NCI-H146 treated with DMSO at 0.1 percent for 48 hours (cell line): ENCODE data around the gene DNER.
"Not testable (repeated sequence)": the region's sequence is repeated elsewhere in the genome, so short reads cannot be mapped to it uniquely, and the experiment has no call there.

ENCODE experiments used
- DNase-seq: peaks from one replicate; lab custom pipeline; 2025; ENCODE audit not compliant: unreplicated experiment; lab: John Stamatoyannopoulos, UW

Gene DNER

DNA sequence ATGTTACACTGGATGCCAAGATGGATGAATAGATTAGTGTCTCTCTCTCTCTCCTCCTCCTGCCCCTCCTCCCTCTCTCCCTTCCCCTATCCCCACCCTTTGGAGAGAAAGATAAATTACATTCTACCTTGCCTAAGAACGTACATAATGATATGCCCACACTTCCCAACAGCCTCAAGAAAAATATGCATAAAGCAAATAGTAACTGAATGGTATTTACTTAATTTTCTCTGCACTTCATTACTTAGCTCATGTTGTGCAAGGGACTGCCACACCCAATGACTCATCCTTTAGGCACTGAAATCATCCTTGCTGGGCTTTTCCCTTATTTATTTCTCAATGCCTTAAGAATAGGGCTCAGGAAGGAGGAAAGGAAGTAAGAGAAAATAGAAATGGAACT, 306.0 kb downstream of the DNER start:
- no peak for DNase-seq

DNA sequence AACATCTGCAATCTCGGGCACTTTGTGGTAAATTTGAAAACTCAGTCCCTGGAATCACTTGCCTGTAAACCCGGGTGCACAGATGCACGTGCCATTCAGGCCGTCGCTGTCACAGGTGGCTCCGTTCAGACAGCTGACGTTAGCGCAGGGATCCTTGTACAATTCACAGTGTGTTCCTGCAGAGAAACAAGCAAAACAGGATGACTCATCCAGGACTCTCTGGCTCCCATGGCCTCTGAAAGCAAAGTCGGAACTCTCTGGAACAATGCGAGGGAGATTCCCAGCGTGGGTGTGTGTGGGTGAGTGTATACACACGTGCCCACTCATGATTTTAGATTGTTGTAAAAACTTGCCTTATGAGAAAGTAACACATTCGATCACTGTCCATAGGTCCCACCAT, 307.2 kb downstream of the DNER start:
- DNase-seq = no peak

DNA sequence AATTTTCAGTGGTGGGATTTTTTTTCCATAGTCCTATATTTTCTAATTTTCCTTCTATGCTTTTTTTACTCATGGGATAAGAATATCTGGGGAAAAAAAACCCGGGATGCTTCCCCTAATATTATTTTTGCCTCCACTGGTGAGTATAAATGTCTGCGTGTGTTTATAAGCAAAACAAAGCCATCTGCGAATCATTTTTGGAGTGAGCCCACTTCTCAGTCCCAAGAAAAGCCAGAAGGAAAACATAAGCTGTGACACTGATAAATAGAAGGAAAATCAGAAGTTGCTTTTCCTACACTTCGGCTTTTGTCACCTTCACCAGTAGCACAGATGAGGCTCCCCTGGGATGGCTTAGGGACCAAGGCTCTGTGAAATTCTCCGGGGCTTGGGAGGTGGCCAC, 308.6 kb downstream of the DNER start:
- no peak for DNase-seq

DNA sequence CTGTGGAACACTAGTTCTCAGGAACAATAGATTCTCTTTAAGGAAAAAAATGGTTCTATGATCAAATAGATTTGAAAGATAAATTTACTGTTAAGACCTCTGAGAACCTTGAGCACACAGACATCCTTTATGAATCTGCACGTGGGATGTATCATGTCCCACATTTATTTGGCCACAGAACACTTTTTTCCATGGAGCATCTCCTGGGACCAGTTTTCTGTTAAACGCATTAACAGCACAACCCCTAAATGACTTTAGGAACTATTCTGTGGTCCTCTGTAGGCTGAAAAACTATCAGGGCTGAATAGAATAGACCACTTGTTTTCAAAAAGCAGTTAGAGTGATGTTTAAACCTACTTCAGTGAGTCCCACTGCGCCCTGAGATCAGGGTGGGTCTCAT, 311.1 kb downstream of the DNER start:
- no peak for DNase-seq

DNA sequence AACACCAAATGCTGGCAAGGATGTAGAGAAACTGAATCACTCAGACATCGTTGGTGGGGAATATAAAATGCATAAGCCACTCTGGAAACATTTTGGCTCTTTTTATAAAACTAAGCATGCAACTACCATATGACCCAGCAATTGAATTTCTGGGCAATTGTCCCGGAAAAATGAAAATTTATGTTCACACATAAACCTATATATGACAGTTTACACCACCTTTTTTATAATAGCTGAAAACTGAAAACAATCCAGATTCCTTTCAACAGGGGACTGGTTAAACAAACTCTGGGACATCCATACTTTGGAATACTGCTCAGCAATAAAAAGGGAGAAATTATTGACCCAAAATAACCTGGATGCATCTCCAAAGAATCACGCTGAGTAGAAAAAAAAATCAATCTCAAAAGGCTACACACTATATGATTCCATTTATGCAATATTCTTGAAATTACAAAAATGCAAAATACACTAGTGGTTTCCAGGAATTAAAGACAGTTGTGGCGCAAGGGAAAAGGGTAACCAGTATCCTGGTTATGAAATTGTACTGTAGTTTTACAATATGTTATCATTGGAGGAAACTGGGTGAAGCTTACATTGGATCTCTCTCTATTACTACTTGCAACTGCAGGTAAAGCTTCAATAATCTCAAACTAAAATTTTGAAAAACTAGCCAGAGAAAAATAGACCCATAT, 313.0 kb downstream of the DNER start:
- DNase-seq = no peak

DNA sequence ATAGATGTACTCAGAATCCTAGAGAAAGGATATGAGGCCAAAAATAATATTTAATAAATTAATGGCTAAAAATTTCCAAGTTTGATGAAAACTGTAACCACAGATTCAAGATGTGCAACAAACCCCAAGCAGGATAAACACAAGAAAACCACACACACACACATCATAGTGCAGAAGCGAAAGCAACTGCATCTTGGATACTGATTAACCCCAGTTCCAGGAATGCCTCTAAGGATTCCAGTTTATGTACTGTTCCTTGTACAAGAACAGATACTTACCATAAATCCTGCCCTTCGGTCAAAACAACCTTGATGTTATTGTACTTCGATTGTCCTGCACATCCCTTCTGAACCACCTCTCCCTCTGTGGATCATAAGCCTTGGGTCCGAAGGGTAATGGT, 320.4 kb downstream of the DNER start:
- no peak for DNase-seq

DNA sequence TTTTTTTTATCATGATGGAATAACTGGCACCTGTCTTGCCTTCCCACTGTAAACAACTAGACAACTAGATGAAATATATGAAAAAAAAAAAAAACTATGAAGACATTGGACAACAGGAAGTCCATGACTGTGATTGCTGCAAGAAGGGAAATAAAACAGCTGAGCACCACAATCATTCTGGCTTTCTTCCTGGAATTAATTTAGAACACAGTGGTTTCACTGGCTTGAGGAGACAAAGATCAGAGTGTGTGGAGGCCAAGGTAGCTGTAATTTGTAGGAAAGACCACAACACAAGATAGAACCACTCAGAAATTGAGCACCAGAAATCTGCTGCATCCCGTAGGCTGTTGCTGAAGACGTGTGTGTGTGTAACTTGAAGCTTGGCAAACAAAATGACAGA, 322.2 kb downstream of the DNER start:
- no peak for DNase-seq

DNA sequence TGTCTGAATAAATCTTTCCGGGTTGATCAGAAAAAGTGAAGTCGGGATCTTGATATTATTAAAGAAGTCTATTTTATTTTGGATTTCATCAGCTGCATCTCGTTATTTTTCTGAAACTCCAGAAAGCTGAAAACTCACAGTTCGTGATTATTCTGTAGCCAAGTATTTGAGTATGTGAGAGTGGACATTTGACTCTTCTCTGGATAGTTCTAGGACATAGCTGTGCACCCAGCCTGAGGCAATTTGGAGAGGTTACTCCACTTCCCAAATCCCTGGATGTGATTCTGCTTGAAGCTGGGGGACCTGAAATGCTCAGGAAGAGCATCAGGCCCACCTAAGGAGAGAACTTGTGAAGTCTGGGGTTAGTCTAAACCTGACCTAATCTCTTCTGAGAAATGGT, 325.6 kb downstream of the DNER start:
- no peak for DNase-seq

DNA sequence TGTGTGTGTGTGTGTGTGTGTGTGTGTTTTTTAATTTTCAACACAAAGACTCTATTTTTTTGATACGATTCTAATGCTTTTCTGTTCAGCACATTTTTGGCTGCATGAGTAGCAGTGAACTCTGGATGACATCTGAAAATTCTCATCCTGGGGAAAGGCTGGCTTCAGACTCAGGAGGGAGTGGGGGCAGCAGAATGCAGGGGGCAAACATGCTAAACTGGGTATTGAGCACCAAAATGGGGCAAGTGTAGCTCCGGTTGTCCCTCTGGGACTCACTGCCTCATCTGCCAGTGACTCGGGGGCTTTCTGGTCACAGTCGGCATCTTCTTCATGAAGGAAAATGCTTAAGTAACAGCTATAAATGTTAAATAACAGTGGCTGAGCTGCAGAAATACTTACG, 326.5 kb downstream of the DNER start:
- no peak for DNase-seq

DNA sequence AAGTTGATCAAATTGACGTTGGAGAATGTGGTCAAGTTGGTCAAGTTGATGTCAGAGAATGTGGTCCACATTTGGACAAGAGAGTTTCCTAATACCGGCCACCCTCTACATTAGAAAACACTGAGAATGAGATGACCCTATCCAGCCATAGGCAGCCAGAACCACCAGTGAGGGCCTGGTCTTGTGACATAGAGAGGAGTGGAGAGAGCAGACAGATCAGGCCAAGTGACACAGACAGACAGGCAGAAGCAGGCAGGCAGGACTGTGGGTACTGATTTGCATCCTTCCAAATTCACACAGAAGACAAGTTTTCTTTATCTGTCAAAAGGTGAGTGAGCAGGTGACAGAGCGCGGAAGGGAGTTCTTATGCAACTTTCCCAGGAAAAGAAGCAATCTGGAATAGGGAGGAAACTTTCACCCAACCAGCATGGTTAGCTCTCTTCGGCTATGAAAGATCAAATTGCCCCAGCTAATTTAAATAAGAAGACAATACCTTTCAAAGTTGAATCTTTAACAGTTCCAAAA, 334.2 kb downstream of the DNER start:
- no peak for DNase-seq

DNA sequence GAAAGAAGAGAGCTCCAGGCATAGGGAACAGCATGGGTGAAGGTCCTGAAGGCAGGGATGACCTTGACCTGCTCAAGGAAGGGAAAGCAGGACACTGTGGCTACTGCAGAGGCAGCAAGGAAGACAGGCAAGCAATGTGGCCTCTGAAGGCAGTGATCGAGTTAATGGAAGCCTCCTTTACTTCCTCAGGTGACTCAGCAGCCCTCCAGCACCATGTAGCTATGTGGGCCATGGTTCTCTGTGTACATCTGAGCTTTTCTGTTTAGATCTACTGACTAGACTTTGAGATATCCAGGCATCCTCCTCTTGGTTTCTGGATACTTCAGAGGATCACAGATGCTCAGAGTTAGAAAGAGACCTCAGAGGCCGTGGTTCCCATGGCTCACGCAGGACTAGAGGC, 336.0 kb downstream of the DNER start:
- no peak for DNase-seq

DNA sequence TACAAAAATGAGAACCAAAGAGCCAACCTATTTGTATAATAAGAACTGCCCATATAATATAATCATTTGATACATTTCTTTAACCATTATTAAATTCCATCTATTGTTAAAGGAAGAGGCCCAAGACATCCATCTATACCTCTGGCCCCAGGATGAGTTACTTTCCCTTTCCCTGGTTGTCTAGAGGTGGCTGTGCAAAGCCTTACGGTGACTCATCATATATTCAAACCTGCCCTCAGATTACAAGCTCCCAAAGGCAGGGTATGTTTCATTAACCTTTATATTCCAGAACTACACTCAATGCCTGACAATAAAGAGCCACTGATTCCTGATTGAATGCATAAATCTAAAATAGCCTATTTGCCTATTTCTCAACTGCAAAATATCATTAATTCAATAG, 337.5 kb downstream of the DNER start:
- DNase-seq = no peak

DNA sequence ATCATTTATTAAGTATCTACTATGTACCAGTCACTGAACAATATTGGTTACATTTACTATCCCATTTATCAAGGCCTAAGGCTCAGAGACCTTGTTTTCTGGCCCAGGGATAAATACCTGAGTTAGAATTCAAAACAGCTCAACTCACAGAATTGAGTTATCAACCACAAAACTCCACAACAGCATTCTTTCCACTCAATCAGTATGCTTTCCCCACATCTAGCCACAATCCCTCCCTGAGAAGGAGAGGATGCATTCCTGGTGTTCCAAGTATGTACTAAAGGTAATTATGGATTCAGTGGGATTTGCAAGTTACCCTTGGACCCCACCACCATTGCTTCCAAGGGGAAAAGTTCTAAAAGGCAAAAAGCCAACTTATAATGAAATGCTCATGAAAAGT, 339.1 kb downstream of the DNER start:
- no peak for DNase-seq

DNA sequence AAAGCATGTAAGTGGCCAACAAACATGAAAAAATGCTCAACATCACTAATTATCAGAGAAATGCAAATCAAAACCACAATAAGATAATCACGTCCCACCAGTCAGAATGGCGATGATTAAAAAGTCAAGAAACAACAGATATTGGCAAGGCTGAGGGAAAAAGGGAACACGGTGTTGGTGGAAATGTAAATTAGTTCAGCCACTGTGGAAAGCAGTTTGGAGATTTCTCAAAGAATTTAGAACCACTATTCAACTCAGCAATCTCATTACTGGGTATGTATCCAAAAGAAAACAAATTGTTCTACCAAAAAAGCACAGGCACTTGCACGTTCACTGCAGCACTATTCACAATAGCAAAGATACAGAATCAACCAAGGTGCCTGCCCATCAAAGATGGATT, 341.0 kb downstream of the DNER start:
- not testable (repeated sequence) for DNase-seq

DNA sequence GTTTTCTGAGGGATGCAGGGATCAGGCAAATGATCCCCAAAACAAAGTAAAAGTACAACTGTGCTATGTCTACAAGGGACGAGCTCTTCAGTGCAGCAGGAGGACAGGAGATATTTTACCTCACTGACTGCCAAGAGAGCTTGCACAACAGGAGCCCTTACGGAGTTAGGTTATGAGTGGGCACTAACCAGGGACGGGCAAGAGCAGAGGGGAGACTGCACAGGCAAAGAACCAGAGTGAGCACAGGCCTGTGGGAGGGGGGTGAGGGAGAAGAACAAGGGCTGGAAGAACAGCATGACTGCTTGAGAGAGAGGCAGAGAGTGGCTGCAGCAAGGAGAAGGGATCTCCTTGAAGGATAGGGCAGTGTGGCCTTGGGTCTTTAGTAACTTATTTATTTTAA, 342.1 kb downstream of the DNER start:
- DNase-seq = no peak

DNA sequence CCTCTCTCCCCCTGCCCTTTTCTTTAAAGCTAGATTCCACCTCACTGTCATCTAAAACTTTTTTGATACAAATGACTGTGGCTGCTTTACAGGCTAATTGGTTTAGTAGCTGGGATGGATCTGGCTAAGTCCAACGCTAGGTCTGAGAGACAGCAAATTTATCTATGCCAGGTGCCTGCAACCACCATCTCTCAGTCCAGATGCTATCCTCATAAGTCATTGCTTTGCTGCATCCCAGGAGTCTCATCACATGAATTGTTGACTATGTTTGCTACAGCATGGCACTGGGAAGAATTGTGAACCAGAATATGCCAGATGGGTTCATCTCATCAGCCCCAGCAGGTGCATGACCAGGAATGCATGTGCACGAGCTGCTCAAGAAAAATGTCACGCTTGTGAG, 343.3 kb downstream of the DNER start:
- DNase-seq = no peak

DNA sequence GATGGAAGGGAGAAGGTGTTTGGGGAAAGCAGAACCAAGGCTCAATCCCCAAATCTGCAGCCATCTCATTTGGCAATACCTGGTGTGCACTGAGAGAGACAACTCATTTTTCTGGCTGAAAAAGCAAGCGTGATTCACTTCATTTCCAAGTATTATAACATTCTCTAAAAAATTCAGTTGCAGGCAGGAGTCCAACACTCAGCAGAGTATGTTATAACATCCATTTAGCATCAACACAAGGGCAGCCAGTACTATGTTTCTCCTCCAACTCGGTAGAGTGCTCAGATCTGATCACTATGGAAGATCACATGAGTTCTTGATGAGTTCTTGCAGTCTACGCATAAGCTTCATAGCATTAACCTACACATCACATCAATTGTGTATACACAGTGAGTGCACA, 343.8 kb downstream of the DNER start:
- no peak for DNase-seq

DNA sequence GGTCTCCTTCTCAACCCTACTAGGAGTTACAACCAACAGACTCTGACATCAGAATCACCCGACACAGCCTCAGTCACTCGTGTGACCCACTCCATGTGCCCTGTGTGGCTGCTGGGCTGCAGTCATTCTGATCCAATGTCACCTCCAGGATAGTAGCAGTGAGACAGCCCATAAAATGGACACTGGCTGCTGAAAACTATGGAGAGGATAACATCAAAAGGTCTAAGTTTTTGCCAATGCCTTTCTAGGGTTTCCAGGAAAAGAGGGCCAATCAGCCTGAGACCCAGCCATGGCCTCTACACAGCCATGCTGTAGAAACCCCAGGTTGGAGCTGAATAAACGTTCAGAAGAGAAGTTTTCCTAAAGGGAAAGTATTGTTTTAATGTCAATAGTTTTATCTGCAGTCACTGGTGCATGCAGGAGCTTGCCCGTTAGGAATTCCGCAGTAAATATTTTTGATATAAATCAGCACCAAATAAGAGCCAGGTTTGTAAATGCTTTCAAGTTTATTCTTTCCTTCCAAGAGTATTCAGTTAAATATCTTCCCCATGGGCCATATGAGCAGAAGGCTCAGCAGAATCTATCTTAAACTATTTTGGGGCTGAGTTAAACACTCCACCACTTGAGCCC, 351.1 kb downstream of the DNER start:
- DNase-seq = no peak

DNA sequence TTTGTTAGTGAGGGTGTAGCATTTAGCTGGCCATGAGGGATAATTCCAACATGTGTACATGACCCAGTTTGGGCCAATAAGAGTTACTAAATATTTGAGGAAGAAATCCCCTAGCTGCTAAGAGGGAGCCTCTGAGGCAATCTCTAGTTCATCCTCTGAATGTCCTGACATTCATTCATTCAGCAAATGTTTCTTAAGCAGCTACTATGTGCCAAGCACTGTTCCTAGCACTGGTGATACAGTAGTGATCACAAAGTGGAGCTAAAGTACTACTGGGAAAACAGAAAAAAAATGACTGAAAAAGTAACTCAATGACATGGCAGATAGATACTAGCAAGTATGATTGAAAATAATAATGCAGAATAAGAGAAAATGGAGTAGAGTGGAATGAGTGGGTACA, 363.5 kb downstream of the DNER start:
- no peak for DNase-seq

DNA sequence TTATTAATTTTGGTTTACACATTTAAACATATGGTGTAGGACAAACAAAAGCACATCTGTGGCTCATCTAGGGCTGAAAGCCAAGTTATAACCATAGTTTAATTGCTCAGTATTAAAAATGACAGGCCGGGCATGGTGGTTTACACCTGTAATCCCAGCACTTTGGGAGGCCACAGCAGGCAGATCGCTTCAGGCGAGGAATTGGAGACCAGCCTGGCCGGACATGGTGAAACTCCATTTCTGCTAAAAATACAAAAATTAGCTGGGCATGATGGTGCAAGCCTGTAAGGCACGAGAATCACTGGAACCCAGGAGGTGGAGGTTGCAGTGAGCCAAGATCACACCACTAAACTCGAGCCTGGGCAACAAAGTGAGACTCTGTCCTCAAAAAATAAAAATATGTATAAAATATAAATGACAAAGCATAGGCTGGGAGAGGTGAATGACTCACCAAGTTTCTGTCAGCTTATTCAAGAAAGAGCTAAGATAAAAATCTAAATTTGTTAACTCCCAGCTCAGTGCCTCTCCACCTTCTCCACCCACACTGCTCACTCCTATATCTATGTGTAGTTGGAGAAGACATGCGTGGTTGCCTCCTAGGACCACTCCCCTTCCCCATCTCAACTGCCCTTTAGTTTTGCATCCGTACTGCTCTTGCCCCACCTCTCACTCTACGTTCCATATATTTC, 364.1 kb downstream of the DNER start:
- DNase-seq = no peak

DNA sequence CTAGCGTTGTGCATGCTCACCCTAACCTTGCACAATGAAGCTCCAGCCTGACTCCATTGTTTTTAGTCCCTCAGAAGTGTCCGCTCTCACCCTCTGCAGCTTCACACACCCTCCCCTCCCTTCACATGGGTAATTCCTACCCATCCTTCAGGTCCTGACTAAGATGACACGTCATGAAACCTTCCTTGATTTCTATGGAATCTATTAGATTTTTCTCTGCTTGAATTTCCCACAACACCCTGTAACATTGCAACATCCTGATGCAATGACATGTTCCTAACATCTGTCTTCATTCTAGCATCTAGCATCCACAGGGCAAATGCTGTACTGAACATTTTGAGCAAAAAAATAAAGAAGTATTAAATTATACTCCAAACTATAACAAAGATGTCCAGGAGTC, 366.2 kb downstream of the DNER start:
- DNase-seq = no peak

DNA sequence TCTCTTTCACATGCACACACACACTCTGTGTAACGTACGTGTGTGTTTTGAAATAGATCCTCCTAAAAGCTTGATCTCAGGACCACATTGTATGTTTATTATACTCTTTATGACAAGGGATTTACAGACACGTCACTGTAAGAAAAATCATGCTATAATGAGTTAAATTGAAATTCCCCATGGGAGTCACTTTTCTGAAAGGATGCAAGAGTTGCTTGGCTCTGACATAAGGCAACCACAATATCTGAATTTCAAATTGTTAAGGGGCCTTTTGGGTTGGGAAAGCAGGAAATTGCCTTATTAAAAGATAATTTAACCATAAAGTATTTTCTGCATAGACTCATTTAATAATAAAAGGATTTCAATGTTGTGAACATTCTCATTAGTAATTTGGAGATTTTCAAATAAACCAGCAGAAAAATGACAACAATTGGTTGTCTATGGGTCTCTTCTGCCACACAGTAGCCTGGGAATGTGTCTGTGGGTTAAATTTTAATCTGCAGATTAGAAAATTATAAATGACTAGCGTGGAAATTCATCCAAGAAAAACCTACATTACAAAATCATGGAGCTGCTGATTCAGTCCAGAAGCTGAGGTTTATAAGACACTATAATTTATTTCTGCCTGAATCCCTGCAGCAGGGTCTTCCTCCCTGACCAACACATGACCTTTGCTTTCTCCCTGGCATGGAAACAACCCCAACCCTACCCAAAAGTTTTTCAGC, 367.4 kb downstream of the DNER start:
- no peak for DNase-seq
